GM12878 (cell line): ENCODE results near the gene NLGN1. TPM values are rescaled to one million over a fixed set of nuclear protein-coding genes. Genes with fewer than 3 reads are reported as not detected.

Source experiments
- ATAC-seq: fragments of 200-7000 bp; cut with Tn5 transposase; 3 replicates; pipeline ENCODE4 v1.9.1; 2020; ENCODE audit warnings: mild to moderate bottlenecking, moderate library complexity
- BruUV-seq: library from RNA; stranded (reverse); fragments of 400-500 nt; replicated peaks from 2 replicates; lab custom pipeline; 2021; lab: Mats Ljungman, UMichigan
- CTCF ChIA-PET: fragments of 300-600 bp; sonication (Branson Sonifier 250); formaldehyde crosslinking; extraction: SDS; loops from one replicate; lab custom pipeline; 2021; ENCODE audit warnings: inconsistent platforms; lab: Yijun Ruan, JAX
- POLR2A ChIA-PET: fragments of 350-600 bp; formaldehyde crosslinking; extraction: SDS; loops from one replicate; lab custom pipeline; 2021; ENCODE audit warnings: inconsistent platforms; lab: Charles Lee
- RAD21 ChIA-PET: fragments of 300-600 bp; sonication (Branson Sonifier 250); formaldehyde crosslinking; loops from one replicate; lab custom pipeline; 2023; ENCODE audit warnings: antibody characterized with exemption; ENCODE audit not compliant: unreplicated experiment; lab: Charles Lee
- SMC1A ChIA-PET: fragments of 300-600 bp; sonication (Branson Sonifier 250); formaldehyde crosslinking; loops from one replicate; lab custom pipeline; 2023; ENCODE audit not compliant: unreplicated experiment, uncharacterized antibody; lab: Charles Lee
- DNase-seq: peaks from one replicate; pipeline ENCODE4 v3.0.0-alpha.2; 2011; ENCODE audit warnings: low read depth, low spot score
- FAIRE-seq: peaks from 3 replicates; lab custom pipeline; 2011; peaks lifted over from hg19 to GRCh38; lab: Jason Lieb, UNC
- H2AFZ ChIP-seq: 2 replicates; pipeline ENCODE4 v1.6.0; 2011; ENCODE audit warnings: low read depth, low read length, control low read depth; ENCODE audit not compliant: control insufficient read depth
- H3K27ac ChIP-seq: 2 replicates; pipeline ENCODE4 v1.5.1; 2011; ENCODE audit warnings: control low read depth; ENCODE audit not compliant: control insufficient read depth, insufficient read depth
- H3K27me3 ChIP-seq, 2 experiments: replicated peaks in 1 of 2; 2 replicates each; pipeline versions ENCODE4 v1.6.0 to v1.6.1; 2011; ENCODE audit warnings: low read length in 1 of 2; ENCODE audit not compliant: control insufficient read depth in 2 of 2, insufficient read depth in 2 of 2
- H3K36me3 ChIP-seq, 2 experiments: 2 replicates each; pipeline ENCODE4 v1.5.1; 2011; ENCODE audit warnings: low read length in 1 of 2; ENCODE audit not compliant: control insufficient read depth in 2 of 2, insufficient read depth in 2 of 2
- H3K4me1 ChIP-seq: 2 replicates; pipeline ENCODE4 v1.6.1; 2011; ENCODE audit warnings: mild to moderate bottlenecking, low read length, moderate library complexity, mixed read lengths; ENCODE audit not compliant: control insufficient read depth, insufficient read depth
- H3K4me2 ChIP-seq: 2 replicates; pipeline ENCODE4 v1.6.0; 2011; ENCODE audit warnings: control low read depth; ENCODE audit not compliant: control insufficient read depth, insufficient read depth
- H3K4me3 ChIP-seq: fragments of 200-600 bp; sonication (generic); 2 replicates; pipeline ENCODE4 v1.5.1; 2016
- H3K79me2 ChIP-seq: 2 replicates; pipeline ENCODE4 v1.6.0; 2011; ENCODE audit warnings: low read length; ENCODE audit not compliant: control insufficient read depth, insufficient read depth
- H3K9ac ChIP-seq: 2 replicates; pipeline ENCODE4 v1.8.0; 2011; ENCODE audit warnings: low read length, control low read depth, mixed read lengths; ENCODE audit not compliant: control insufficient read depth, insufficient read depth
- H3K9me3 ChIP-seq: replicated peaks from 3 replicates; pipeline ENCODE4 v1.5.1; 2011; ENCODE audit warnings: mild to moderate bottlenecking, low read length; ENCODE audit not compliant: control insufficient read depth, insufficient read depth
- H4K20me1 ChIP-seq: 2 replicates; pipeline ENCODE4 v1.6.0; 2011; ENCODE audit not compliant: control insufficient read depth, insufficient read depth
- BHLHE40 ChIP-seq, 2 experiments: fragments of 450-650 bp in 1 of 2; IDR thresholded peaks; 2 replicates each; pipeline ENCODE4 v1.6.1; 2011 to 2017; ENCODE audit warnings: low read depth in 2 of 2, borderline replicate concordance in 1 of 2, improper control_type of control experiment in 1 of 2, low read length in 1 of 2, mild to moderate bottlenecking in 1 of 2
- DPF2 ChIP-seq: fragments of 450-650 bp; IDR thresholded peaks from 2 replicates; pipeline ENCODE4 v1.6.1; 2017; ENCODE audit warnings: mild to moderate bottlenecking
- NRF1 ChIP-seq: conservative IDR thresholded peaks from 2 replicates; pipeline ENCODE4 v1.6.1; 2011; ENCODE audit warnings: mild to moderate bottlenecking, low read depth, low read length, improper control_type of control experiment
- PAX5 ChIP-seq: IDR thresholded peaks from 2 replicates; pipeline ENCODE4 v1.6.1; 2011; ENCODE audit warnings: low read depth, low read length, borderline replicate concordance
- POLR2AphosphoS5 ChIP-seq: IDR thresholded peaks from 2 replicates; pipeline ENCODE4 v1.6.1; 2011; ENCODE audit warnings: mild to moderate bottlenecking, low read length, inconsistent platforms
- RFX5 ChIP-seq: IDR thresholded peaks from 2 replicates; pipeline ENCODE4 v1.6.1; 2011; ENCODE audit warnings: low read depth, low read length, improper control_type of control experiment
- STAT3 ChIP-seq: IDR thresholded peaks from 2 replicates; pipeline ENCODE4 v1.6.1; 2011; ENCODE audit warnings: low read depth, low read length, improper control_type of control experiment
- SUPT20H ChIP-seq: IDR thresholded peaks from 2 replicates; pipeline ENCODE4 v1.6.1; 2011; ENCODE audit warnings: low read depth, mild to moderate bottlenecking, low read length, moderate library complexity, borderline replicate concordance; ENCODE audit not compliant: control insufficient read depth
- TCF12 ChIP-seq: IDR thresholded peaks from 2 replicates; pipeline ENCODE4 v1.6.1; 2011; ENCODE audit warnings: low read depth, mild to moderate bottlenecking, low read length
- ZNF24 ChIP-seq: fragments of 450-650 bp; IDR thresholded peaks from 2 replicates; pipeline ENCODE4 v1.6.1; 2017; ENCODE audit warnings: antibody characterized with exemption, mild to moderate bottlenecking
- ZSCAN29 ChIP-seq: fragments of 450-650 bp; IDR thresholded peaks from 2 replicates; pipeline ENCODE4 v1.6.1; 2017; ENCODE audit warnings: mild to moderate bottlenecking, moderate library complexity
- WGBS: methylation state at CpG from one replicate; pipeline ENCODE4 v1.1.6; 2016; ENCODE audit warnings: low lambda C conversion rate; ENCODE audit not compliant: insufficient replicate concordance, insufficient coverage; ENCODE audit errors: missing lambda C conversion rate; 5-methylcytosine and 5-hydroxymethylcytosine counted together
- in situ Hi-C: fragments of 300-500 bp; cut with MboI; formaldehyde crosslinking; loops from 9 replicates; pipeline ENCODE4 v1.14.3; 2018; ENCODE audit warnings: mixed read lengths
- intact Hi-C: fragments of 100-400 bp; cut with micrococcal nuclease; formaldehyde crosslinking; loops from one replicate; pipeline ENCODE4 v1.14.2; 2022; ENCODE audit not compliant: unreplicated experiment
- polyA plus RNA-seq, 11 experiments: library from polyadenylated mRNA; depleted of rRNA in 4 of 11; unstranded in 6 of 11; stranded (reverse) in 5 of 11; fragments of >200 nt; fragmentation: Nextera tagmentation in 4 of 11; fragmentation: Illumina TruSeq in 1 of 11; extraction: Ambion mirVana in 4 of 11; extraction: Trizol in 1 of 11; gene quantifications; 1 replicate in 1 of 11; 2 replicates in 10 of 11; pipeline versions ENCODE4 v1.2.1 to v1.2.3, GENCODE V29; 2011 to 2016; ENCODE audit warnings: inconsistent platforms in 2 of 11, missing spikeins in 2 of 11, low read depth in 1 of 11
- total RNA-seq, 4 experiments: library from RNA; depleted of rRNA in 3 of 4; stranded (reverse); fragments of >200 nt in 3 of 4; fragmentation: Illumina TruSeq in 1 of 4; extraction: Trizol in 1 of 4; gene quantifications; 2 replicates each; pipeline versions ENCODE4 v1.2.1 to v1.2.3, GENCODE V29; 2013 to 2021
- TF ChIP-seq, protein P1 (sequence below): fragments of 450-650 bp; formaldehyde crosslinking; IDR thresholded peaks from 2 replicates; pipeline ENCODE4 v1.4.0; 2020; ENCODE audit warnings: mild to moderate bottlenecking, moderate library complexity
- TF ChIP-seq, protein P2 (sequence below): fragments of 450-650 bp; IDR thresholded peaks from 2 replicates; pipeline ENCODE4 v1.6.1; 2017; ENCODE audit warnings: borderline replicate concordance

NLGN1 gene
- total and polyA plus RNA-seq, 10 of the 15 experiments (the other 5 are each of a cell fraction or from before 2014, with no cell fraction given) = not detected

DNA sequence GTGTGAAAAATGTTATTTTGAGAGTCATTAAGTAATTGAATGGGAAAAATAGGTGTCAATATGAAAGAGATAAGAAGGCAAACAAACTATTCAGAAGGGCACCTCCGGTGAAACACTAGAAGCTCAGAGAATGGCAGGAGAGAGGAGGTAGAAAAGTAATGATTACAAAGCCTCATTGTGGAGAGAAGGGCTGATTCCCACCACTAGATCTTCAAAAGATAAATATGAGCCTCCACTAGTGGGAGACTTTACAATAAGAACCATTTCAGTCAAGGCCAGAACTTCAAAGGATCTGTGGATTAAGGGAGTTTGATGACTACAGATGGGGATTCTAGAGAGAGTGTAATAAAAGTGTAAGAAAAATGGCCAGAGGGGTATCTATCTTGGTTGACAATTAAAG, 535.6 kb downstream of the NLGN1 start:
- no peaks in the 10 kb centered on the region for H3K79me2 ChIP-seq
- H3K4me1 ChIP-seq = no peaks in the 10 kb centered on the region
- CTCF ChIA-PET = interaction anchor here (0.9 kb wide), 1 partner anchor 11 kb away, joined by 3 read pairs; no protein-coding TSS in a partner anchor
- RAD21 ChIA-PET = no interaction called here
- TF ChIP-seq BHLHE40 (IDR thresholded peaks at IDR 0.05; ENCODE audit: borderline replicate concordance in 1 of 2, low read depth in 2 of 2, low read length in 1 of 2) (no peak), ZSCAN29 (no peak), PAX5 (no peak), STAT3 (no peak)
- in situ Hi-C loops = no loop called here
- FAIRE-seq (no peak), ATAC-seq (no peak), DNase-seq (no peak)
- H3K9ac ChIP-seq = no peak overlapping the region
- H3K36me3 ChIP-seq = no peaks in the 10 kb centered on the region
- POLR2A ChIA-PET = no interaction called here
- H3K27me3 ChIP-seq = no peaks in the 10 kb centered on the region
- H3K4me3 ChIP-seq = no peak overlapping the region
- H3K27ac ChIP-seq = no peak overlapping the region
- H2AFZ ChIP-seq = no peak overlapping the region
- SMC1A ChIA-PET = interaction anchor here (1.4 kb wide), 1 partner anchor 11 kb away, joined by 4 read pairs; no protein-coding TSS in a partner anchor
- 54% methylated on average over 1 of the region's 1 CpG for WGBS
- no peaks in the 10 kb centered on the region for H4K20me1 ChIP-seq
- intact Hi-C loops = no loop called here
- no peaks in the 10 kb centered on the region for H3K9me3 ChIP-seq
- no peak overlapping the region for H3K4me2 ChIP-seq
- BruUV-seq = no TSS peak

DNA sequence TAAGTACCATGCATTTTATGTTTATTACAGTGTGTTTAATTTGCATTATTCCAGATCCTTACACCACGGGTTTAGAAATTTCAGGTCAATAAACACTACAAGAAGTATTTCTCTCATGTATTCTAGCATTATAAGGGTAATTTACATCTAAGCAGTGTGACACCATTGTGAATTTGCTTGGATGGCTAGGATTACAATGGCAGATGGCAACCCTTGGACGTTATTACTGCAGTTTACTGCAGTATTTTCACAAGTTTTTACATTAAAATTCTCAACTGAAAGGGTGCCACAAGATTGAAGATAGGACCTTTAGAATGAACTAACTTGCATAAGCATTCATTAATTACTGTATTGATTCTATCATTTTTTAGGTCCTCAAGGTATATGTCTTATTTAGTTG, 538.8 kb downstream of the NLGN1 start:
- Histone ChIP-seq H3K4me1 (no peaks in the 10 kb centered on the region), H3K9me3 (no peaks in the 10 kb centered on the region), H3K79me2 (no peaks in the 10 kb centered on the region), H3K36me3 (no peaks in the 10 kb centered on the region), H3K4me3 (no peak overlapping the region), H3K9ac (no peak overlapping the region), H4K20me1 (no peaks in the 10 kb centered on the region), H3K27me3 (no peaks in the 10 kb centered on the region), H2AFZ (no peak overlapping the region), H3K27ac (no peak overlapping the region), H3K4me2 (no peak overlapping the region)
- DNase-seq = no peak
- WGBS = 0% methylated on average over 2 of the region's 2 CpGs
- no TSS peak for BruUV-seq
- SMC1A ChIA-PET = no interaction called here
- POLR2A ChIA-PET = no interaction called here
- RAD21 ChIA-PET = no interaction called here
- in situ Hi-C loops (no loop called here), intact Hi-C loops (no loop called here)
- CTCF ChIA-PET = no interaction called here
- no peak for ATAC-seq
- FAIRE-seq = no peak
- TF ChIP-seq ZNF24 = no peak
- TF ChIP-seq NRF1 = no peak
- TF ChIP-seq POLR2AphosphoS5 = no peak
- no peak for TF ChIP-seq DPF2
- TF ChIP-seq RFX5 = no peak
- TF ChIP-seq, protein P1, sequence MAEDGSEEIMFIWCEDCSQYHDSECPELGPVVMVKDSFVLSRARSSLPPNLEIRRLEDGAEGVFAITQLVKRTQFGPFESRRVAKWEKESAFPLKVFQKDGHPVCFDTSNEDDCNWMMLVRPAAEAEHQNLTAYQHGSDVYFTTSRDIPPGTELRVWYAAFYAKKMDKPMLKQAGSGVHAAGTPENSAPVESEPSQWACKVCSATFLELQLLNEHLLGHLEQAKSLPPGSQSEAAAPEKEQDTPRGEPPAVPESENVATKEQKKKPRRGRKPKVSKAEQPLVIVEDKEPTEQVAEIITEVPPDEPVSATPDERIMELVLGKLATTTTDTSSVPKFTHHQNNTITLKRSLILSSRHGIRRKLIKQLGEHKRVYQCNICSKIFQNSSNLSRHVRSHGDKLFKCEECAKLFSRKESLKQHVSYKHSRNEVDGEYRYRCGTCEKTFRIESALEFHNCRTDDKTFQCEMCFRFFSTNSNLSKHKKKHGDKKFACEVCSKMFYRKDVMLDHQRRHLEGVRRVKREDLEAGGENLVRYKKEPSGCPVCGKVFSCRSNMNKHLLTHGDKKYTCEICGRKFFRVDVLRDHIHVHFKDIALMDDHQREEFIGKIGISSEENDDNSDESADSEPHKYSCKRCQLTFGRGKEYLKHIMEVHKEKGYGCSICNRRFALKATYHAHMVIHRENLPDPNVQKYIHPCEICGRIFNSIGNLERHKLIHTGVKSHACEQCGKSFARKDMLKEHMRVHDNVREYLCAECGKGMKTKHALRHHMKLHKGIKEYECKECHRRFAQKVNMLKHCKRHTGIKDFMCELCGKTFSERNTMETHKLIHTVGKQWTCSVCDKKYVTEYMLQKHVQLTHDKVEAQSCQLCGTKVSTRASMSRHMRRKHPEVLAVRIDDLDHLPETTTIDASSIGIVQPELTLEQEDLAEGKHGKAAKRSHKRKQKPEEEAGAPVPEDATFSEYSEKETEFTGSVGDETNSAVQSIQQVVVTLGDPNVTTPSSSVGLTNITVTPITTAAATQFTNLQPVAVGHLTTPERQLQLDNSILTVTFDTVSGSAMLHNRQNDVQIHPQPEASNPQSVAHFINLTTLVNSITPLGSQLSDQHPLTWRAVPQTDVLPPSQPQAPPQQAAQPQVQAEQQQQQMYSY (CRISPR knock-in tag) = no peak
- TF ChIP-seq SUPT20H = no peak
- TF ChIP-seq TCF12 = no peak
- TF ChIP-seq, protein P2, sequence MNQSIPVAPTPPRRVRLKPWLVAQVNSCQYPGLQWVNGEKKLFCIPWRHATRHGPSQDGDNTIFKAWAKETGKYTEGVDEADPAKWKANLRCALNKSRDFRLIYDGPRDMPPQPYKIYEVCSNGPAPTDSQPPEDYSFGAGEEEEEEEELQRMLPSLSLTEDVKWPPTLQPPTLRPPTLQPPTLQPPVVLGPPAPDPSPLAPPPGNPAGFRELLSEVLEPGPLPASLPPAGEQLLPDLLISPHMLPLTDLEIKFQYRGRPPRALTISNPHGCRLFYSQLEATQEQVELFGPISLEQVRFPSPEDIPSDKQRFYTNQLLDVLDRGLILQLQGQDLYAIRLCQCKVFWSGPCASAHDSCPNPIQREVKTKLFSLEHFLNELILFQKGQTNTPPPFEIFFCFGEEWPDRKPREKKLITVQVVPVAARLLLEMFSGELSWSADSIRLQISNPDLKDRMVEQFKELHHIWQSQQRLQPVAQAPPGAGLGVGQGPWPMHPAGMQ = no peak
